Epithelial cell of proximal tubule (primary cell): ENCODE measurements around the gene SCGB1D1. TPM values are rescaled to one million over a fixed set of nuclear protein-coding genes. Genes with fewer than 3 reads are reported as not detected.

Experiments
- DNase-seq: peaks from one replicate; pipeline ENCODE4 v3.0.0-alpha.2; 2011; ENCODE audit warnings: low read depth
- H3K4me3 ChIP-seq: 2 replicates; pipeline ENCODE4 v1.5.1; 2011; ENCODE audit warnings: low read depth, mild to moderate bottlenecking, low read length
- CTCF ChIP-seq: conservative IDR thresholded peaks from 2 replicates; pipeline ENCODE4 v1.5.1; 2012; ENCODE audit warnings: low read depth, mild to moderate bottlenecking, low read length
- total RNA-seq: library from RNA; depleted of rRNA; stranded (reverse); fragments of >200 nt; gene quantifications from 2 replicates; pipeline ENCODE4 v1.2.3, GENCODE V29; 2015

SCGB1D1 gene
- total RNA-seq, 1 donor from 2014 or later, result not detected

DNA sequence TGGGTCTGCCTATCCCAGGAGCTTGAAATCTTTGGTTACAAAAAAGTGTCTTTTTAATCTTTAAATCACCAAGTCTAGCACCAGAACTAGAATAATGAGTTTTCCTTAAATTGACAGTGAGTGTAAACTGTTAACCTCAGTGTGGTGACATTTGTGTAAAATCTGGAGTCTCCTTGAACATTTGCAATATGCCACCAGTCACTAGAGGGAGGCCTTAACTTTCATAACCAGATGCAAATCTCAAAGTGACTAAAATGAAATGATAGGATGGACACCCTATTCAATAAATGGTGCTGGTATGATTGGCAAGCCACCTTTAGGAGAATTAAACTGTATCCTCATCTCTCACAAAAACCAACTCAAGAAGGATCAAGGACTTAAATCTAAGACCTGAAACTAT is 43.7 kb downstream of the SCGB1D1 start:
- no peak for DNase-seq
- peak; percentile 39 for TF ChIP-seq CTCF
- H3K4me3 ChIP-seq, result no peak overlapping the region

DNA sequence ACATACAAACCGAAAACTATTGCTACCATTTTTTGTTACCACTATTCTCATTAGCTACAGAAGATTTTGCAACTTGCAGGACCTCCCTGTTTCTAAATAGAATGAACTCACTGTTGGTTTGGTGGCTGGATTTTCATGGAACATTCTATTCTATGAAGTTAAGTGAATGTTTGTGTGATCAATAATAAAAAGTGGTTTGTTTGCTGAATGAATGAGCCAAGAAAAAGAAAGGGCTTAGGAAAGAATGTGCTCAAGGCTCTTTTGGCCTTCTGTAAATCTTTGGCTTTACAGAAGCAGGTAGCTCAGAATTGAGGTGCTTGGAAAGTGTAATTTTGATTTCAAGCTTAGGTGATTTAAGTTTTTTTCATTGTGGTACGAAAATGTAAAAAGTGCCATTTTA is 46.2 kb downstream of the SCGB1D1 start:
- no peak overlapping the region for H3K4me3 ChIP-seq
- DNase-seq, result no peak

DNA sequence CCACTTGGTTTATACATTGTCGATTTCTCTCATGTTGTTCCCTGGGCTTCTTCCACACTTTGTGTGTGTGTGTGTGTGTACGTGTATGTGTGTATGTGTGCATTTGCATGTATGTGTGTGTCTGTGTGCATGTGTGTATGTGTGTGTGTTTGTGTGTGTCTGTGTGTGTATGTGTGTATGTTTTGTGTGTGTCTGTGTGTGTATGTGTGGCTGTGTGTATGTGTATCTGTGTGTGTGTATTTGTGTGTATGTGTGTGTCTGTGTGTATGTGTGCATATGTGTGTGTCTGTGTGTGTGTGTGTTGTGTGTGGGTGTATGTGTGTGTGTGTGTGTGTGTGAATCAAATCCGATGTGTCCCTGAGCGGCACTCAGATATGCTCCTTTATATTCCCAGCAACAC is 47.5 kb downstream of the SCGB1D1 start:
- TF ChIP-seq CTCF, result no peak
- DNase-seq, result no peak
- no peak overlapping the region for H3K4me3 ChIP-seq

More for the DNA sequence above, 46.2 kb downstream of the SCGB1D1 start:
- TF ChIP-seq CTCF, result no peak

DNA sequence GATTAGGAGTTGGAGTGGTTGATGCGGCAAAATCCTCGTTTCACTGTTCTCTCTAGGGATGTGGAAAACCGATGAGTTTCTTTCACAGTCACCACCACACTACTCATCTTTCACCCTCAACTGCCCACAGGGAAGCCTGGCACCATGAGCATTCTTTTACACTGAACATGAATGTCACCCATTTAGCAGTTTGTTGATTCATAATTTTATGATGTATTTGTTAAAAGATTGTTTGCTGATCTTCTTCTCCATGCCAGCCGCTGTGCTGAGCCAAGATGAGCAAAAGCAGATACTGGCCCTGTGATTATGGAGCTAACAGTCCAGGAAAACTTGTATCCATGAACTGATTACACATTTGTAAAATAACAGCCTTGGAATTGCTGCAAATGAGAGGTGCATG is 48.1 kb downstream of the SCGB1D1 start:
- no peak for TF ChIP-seq CTCF
- DNase-seq, result no peak
- no peak overlapping the region for H3K4me3 ChIP-seq

- TF ChIP-seq CTCF, result no peak
- no peak for DNase-seq
- H3K4me3 ChIP-seq, result no peak overlapping the region
These were observed 51.1 kb downstream of the SCGB1D1 start for GRCh38 chr11:62241095-62241494.

GRCh38 chr11:62242021-62242420 is 52.0 kb downstream of the SCGB1D1 start, which contains the start of gene SCGB1D2:
Gene SCGB1D2 (plus strand): TSS chr11:62242239. CDS start chr11:62242308, 69 bp downstream.
- no peak within 1 kb of the TSS for H3K4me3 ChIP-seq
- DNase-seq, result peak; percentile 55
- peak; percentile 13 for TF ChIP-seq CTCF

Other genes starting within 250 kb of the SCGB1D1 start
- gene BEST1, start 239.9 kb upstream of the SCGB1D1 start, total RNA-seq, result 0.12 TPM in 1 of 2 replicates, not detected in the other
- 518 and 789 TPM in 2 replicates for gene FTH1, start 222.6 kb upstream of the SCGB1D1 start, total RNA-seq
- 32.3 and 51.9 TPM in 2 replicates for gene INCENP, start 66.2 kb upstream of the SCGB1D1 start, total RNA-seq
- not detected in 2 replicates for gene SCGB2A1, start 18.5 kb downstream of the SCGB1D1 start, total RNA-seq
- gene SCGB1D2, start 52.0 kb downstream of the SCGB1D1 start, total RNA-seq, result not detected in 2 replicates
- gene SCGB2A2, start 79.9 kb downstream of the SCGB1D1 start, total RNA-seq, result not detected in 2 replicates
- gene SCGB1D4, start 108.9 kb downstream of the SCGB1D1 start, total RNA-seq, result not detected in 2 replicates
- gene ASRGL1, start 147.2 kb downstream of the SCGB1D1 start, total RNA-seq, result 19.7 and 25.8 TPM in 2 replicates
- gene SCGB1A1, start 228.8 kb downstream of the SCGB1D1 start, total RNA-seq, result not detected in 2 replicates